ENCODE results near the gene FHOD3. TPM values are rescaled to one million over a fixed set of nuclear protein-coding genes. Genes with fewer than 3 reads are reported as not detected.

Gene FHOD3
- total and polyA plus RNA-seq, 2 donors (not counting 1 experiment from before 2014, with no cell fraction given) = not detected

DNA sequence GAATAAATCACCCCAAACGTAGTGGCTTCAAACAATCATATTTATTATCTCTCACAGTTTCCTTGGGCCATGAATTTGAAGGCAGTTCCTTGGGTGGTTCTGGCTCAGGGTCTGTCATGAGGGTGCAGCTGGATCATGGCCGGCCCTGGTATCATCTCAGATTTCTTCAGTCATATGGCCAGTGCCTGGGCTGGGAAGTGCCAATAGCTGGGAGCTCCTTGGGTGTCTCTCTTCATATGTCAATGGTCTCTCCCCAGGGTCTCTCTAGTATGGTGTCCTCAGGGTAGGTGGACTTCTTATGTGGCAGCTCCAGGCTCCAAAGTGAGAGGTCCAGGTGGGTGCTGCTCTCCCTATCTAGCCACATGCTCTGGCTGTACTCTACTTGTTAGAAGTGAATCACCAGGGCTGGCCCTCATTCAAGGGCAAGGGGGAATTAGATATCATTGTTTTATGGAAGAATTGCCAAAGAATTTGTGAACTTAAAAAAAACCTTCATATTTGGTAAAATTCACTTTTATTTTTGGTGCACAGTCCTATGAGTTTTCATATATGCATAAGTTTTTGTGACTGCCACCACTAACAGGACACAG is 15.4 kb downstream of the FHOD3 start:
- no peaks in the 10 kb centered on the region for H3K79me2 ChIP-seq (ENCODE audit: control insufficient read depth, insufficient read depth, low read length)
- no peak overlapping the region for H3K4me3 ChIP-seq (ENCODE audit: control extremely low read depth in 1 of 5, extremely low read depth in 1 of 5, insufficient read depth in 1 of 5, low read depth in 2 of 5, low read length in 4 of 5)
- no peak overlapping the region for H2AFZ ChIP-seq (ENCODE audit: insufficient read depth, low read depth, low read length, poor library complexity, severe bottlenecking)
- no peak for TF ChIP-seq EZH2 (IDR thresholded peaks at IDR 0.05; ENCODE audit: borderline replicate concordance, insufficient read depth, low read depth, low read length, poor library complexity, severe bottlenecking)
- H3K4me2 ChIP-seq (replicated peaks; ENCODE audit: low read depth, low read length, poor library complexity, severe bottlenecking) = no peak overlapping the region
- peaks cover 2% of the 10 kb centered on the region for H3K9me3 Mint-ChIP-seq (ENCODE audit: insufficient read depth)
- no peak overlapping the region for H3K27ac ChIP-seq (ENCODE audit: low read length in 2 of 2)
- H3K27ac Mint-ChIP-seq = no peak overlapping the region
- DNase-seq (no peak), ATAC-seq (ENCODE audit: low read depth) (no peak)
- H3K4me3 Mint-ChIP-seq = no peak overlapping the region
- H3K36me3 ChIP-seq (replicated peaks in 1 of 2; ENCODE audit: control extremely low read depth in 1 of 2, control insufficient read depth in 1 of 2, extremely low read depth in 1 of 2, insufficient read depth in 2 of 2, low read length in 1 of 2) = no peaks in the 10 kb centered on the region
- 100% methylated on average over 1 of the region's 2 CpGs for WGBS (ENCODE audit: insufficient coverage)
- H3K27me3 Mint-ChIP-seq = peaks cover 47% of the 10 kb centered on the region
- H3K9me3 ChIP-seq (ENCODE audit: control extremely low read depth in 1 of 3, control insufficient read depth in 2 of 3, insufficient read depth in 1 of 3, low read length in 2 of 3) = no peaks in the 10 kb centered on the region
- intact Hi-C loops (cut with micrococcal nuclease) = no loop called here
- CTCF ChIA-PET = no interaction called here
- POLR2A ChIA-PET = no interaction called here
- no peaks in the 10 kb centered on the region for H4K20me1 ChIP-seq (ENCODE audit: control insufficient read depth, insufficient read depth, low read length, poor library complexity, severe bottlenecking)
- H3K4me1 ChIP-seq (ENCODE audit: control insufficient read depth in 2 of 2, insufficient read depth in 2 of 2, low read length in 2 of 2) = no peaks in the 10 kb centered on the region
- no peaks in the 10 kb centered on the region for H3K4me1 Mint-ChIP-seq
- peaks cover 0 to 6% (median 3%) of the 10 kb centered on the region in 4 experiments for H3K27me3 ChIP-seq (replicated peaks in 1 of 4; ENCODE audit: control extremely low read depth in 1 of 4, control insufficient read depth in 3 of 4, insufficient read depth in 4 of 4, low read length in 3 of 4)
- no peak overlapping the region for H3K9ac ChIP-seq (ENCODE audit: low read length)

DNA sequence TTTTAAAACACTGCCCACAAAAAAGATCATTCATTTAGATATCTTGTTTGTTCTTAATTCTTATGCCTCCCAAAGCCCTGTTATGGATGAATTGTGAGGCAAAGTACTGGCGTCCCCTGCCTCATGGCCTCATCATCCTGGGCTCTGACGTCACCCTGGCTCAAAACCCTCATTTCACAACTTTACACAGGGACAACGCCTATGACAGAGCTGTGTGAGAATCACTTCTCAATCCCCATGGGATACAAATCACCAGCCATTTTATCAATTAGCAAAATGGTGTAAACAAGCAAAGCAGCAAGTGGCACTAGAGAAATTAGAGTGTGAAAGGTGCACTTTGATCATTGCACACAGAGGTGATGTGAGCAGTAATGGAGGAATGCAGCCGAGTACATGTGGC is 16.6 kb downstream of the FHOD3 start:
- Histone ChIP-seq H3K27me3 (replicated peaks in 1 of 4; ENCODE audit: control extremely low read depth in 1 of 4, control insufficient read depth in 3 of 4, insufficient read depth in 4 of 4, low read length in 3 of 4) (peaks cover 0 to 6% (median 3%) of the 10 kb centered on the region in 4 experiments), H4K20me1 (ENCODE audit: control insufficient read depth, insufficient read depth, low read length, poor library complexity, severe bottlenecking) (no peaks in the 10 kb centered on the region), H3K4me3 (ENCODE audit: control extremely low read depth in 1 of 5, extremely low read depth in 1 of 5, insufficient read depth in 1 of 5, low read depth in 2 of 5, low read length in 4 of 5) (no peak overlapping the region), H3K36me3 (replicated peaks in 1 of 2; ENCODE audit: control extremely low read depth in 1 of 2, control insufficient read depth in 1 of 2, extremely low read depth in 1 of 2, insufficient read depth in 2 of 2, low read length in 1 of 2) (no peaks in the 10 kb centered on the region), H3K27ac (ENCODE audit: low read length in 2 of 2) (no peak overlapping the region), H3K4me2 (replicated peaks; ENCODE audit: low read depth, low read length, poor library complexity, severe bottlenecking) (no peak overlapping the region), H3K79me2 (ENCODE audit: control insufficient read depth, insufficient read depth, low read length) (no peaks in the 10 kb centered on the region), H3K4me1 (ENCODE audit: control insufficient read depth in 2 of 2, insufficient read depth in 2 of 2, low read length in 2 of 2) (no peaks in the 10 kb centered on the region), H3K9me3 (ENCODE audit: control extremely low read depth in 1 of 3, control insufficient read depth in 2 of 3, insufficient read depth in 1 of 3, low read length in 2 of 3) (no peaks in the 10 kb centered on the region), H2AFZ (ENCODE audit: insufficient read depth, low read depth, low read length, poor library complexity, severe bottlenecking) (no peak overlapping the region), H3K9ac (ENCODE audit: low read length) (no peak overlapping the region)
- ATAC-seq (ENCODE audit: low read depth) (no peak), DNase-seq (no peak)
- POLR2A ChIA-PET = no interaction called here
- Mint-ChIP-seq H3K9me3 (ENCODE audit: insufficient read depth) (peaks cover 8% of the 10 kb centered on the region), H3K27me3 (peaks cover 39% of the 10 kb centered on the region), H3K4me3 (no peak overlapping the region), H3K4me1 (no peaks in the 10 kb centered on the region), H3K27ac (no peak overlapping the region)
- TF ChIP-seq, protein P1, sequence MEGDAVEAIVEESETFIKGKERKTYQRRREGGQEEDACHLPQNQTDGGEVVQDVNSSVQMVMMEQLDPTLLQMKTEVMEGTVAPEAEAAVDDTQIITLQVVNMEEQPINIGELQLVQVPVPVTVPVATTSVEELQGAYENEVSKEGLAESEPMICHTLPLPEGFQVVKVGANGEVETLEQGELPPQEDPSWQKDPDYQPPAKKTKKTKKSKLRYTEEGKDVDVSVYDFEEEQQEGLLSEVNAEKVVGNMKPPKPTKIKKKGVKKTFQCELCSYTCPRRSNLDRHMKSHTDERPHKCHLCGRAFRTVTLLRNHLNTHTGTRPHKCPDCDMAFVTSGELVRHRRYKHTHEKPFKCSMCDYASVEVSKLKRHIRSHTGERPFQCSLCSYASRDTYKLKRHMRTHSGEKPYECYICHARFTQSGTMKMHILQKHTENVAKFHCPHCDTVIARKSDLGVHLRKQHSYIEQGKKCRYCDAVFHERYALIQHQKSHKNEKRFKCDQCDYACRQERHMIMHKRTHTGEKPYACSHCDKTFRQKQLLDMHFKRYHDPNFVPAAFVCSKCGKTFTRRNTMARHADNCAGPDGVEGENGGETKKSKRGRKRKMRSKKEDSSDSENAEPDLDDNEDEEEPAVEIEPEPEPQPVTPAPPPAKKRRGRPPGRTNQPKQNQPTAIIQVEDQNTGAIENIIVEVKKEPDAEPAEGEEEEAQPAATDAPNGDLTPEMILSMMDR (IDR thresholded peaks at IDR 0.05) = no peak
- no peak for TF ChIP-seq EZH2 (IDR thresholded peaks at IDR 0.05; ENCODE audit: borderline replicate concordance, insufficient read depth, low read depth, low read length, poor library complexity, severe bottlenecking)
- intact Hi-C loops (cut with micrococcal nuclease) = no loop called here
- CTCF ChIA-PET = no interaction called here
- WGBS (ENCODE audit: insufficient coverage) = 95% methylated on average over 4 of the region's 4 CpGs

All from B cell (primary cell).